Amniotic stem cell (primary cell): ENCODE measurements around the gene HSBP1L1.
"Not testable (repeated sequence)": the region's sequence is repeated elsewhere in the genome, so short reads cannot be mapped to it uniquely, and the experiment has no call there.

Experiments
- DNase-seq: peaks from one replicate; lab custom pipeline; 2025; lab: John Stamatoyannopoulos, UW

The HSBP1L1 gene

DNA sequence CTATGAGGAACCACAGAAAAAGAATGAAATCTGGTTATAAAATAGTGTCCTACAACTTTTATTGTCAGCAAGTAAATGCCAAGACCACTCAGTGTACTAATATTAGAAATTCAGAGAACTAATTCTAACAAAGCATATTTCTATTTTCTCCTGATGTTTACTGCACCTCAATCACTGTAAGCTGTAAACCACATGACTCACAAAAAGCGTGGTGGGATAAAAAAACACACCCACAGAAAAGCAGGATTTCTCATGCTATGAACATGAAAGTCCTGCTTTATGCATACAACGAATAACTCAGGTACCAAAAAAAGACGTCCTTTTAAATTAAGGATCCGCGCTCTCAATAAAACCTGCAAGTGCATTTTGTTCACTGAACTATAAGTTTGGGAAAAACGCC, 23.1 kb downstream of the HSBP1L1 start:
- DNase-seq, result no peak

DNA sequence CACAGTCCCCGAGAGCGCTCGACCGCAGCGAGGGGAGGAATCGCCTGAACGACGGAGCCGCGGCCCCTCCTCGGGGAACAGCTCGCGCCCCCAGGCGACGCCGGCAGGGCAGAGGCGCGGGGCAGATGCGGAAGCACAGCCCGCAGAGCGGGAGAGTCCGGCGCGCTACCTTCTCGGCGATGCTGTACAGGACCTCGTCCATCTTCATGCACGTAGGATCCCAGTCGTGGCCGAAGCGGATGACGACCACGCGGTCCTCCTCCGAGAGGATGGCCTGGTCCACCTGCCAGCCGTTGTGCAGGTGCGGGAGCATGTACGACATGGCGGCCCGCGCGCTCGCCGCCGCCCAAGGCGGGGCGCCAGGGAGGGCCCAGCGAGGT, 23.6 kb downstream of the HSBP1L1 start:
- DNase-seq, result peak; percentile 36

DNA sequence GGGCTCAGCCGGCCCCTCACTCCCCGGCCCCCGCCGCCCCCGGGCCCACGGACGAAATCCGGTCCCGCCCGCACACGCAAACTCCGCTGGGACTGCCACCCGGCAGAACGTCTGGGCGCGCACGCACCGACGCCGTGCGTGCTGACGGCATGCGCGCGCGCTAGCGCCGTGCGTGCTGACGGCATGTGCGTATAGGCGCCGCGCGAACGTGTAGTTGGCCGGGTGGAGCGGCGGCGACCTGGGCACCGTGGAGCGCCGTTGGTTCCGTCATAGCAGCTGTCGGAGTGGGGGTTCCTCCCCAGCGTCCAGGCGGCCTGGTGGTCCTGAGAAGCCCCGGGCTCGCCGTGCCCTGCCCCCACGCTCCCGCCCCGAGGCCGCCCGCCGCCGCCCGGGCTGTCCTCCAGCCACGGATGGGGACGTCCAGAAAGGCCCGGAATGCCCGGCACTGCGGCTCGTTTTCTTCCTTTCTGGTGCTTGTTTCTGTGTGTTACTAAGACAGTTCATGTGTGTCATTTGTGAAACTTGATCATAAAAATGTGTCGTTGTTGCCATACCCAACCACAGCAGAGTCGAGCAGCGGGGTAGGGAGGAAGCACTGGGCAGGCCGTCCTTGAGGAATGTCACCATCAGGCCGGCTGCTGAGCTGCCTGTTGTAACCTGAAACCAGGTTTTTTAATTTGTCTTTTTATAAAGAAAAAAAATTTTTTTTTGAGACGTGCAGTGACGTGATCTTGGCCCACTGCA, 24.2 kb downstream of the HSBP1L1 start, which contains the start of gene TXNL4A:
Gene TXNL4A (minus strand): TSS at position 113 of the 744 bp plus-strand sequence. CDS start 171 bp downstream, outside the sequence.
- peak; percentile 67 for DNase-seq

DNA sequence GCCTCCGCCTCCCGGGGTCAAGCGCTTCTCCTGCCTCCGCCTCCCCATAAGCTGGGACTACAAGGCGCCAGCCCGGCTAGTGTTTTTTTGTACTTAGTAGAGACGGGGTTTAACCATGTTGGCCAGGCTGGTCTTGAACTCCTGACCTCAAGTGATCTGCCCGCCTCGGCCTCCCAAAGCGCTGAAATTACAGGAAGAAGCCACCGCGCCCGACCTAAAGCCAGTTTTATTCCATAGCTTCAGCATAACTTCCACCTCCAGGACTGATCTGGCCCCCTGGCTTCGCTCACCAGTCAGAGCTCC, 24.7 kb downstream of the HSBP1L1 start:
- no peak for DNase-seq

GRCh38 chr18:79991494-79991893, 27.1 kb downstream of the HSBP1L1 start:
- no peak for DNase-seq

DNA sequence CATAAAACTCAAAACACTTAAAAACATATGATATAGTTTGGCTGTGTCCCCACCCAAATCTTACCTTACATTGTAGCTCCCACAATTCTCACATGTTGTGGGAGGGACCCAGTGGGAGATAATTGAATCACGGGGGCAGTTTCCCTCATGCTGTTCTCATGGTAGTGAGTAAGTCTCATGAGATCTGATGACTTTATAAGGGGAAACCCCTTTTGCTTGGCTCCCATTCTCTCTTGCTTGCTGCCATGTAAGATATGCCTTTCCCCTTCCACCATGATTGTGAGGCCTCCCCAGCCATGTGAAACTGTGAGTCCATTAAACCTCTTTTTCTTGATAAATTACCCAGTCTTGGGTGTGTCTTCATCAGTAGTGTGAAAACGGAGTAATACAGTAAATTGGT, 35.3 kb downstream of the HSBP1L1 start:
- not testable (repeated sequence) for DNase-seq

DNA sequence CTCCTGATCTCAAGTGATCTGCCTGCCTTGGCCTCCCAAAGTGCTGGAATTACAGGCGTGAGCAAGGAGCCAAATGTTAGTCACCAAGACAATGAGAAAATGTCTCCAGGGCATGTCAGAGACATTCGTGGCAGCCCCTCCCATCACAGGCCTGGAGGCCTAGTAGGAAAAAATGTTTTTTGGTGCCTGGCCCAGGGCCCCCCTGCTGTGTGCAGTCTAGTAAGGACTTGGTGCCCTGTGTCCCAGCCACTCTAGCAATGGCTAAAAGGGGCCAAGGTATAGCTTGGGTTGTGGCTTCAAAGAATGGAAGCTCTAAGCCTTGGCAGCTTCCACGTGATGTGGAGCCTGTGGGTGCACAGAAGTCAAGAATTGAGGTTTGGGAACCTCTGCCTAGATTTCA, 36.4 kb downstream of the HSBP1L1 start:
- DNase-seq, result no peak

DNA sequence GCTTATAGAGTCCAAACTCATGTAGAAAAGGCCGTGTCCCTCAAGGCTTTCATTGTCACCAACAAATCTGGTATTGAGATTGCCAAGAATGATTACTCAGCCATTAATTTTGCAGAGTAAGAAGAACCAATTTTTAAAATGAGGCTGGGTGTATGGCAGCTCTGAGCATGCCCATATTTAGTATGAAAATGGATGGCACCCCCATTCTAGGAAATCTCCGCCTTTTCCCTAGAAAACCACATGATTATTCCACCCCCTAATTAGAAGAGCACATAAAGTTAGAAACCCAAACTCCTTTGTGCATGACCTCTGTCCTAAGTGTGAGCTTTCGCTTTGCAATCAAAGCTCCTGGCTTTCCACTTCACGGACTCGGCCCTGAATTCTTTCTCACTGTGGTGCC, 38.0 kb downstream of the HSBP1L1 start:
- no peak for DNase-seq

DNA sequence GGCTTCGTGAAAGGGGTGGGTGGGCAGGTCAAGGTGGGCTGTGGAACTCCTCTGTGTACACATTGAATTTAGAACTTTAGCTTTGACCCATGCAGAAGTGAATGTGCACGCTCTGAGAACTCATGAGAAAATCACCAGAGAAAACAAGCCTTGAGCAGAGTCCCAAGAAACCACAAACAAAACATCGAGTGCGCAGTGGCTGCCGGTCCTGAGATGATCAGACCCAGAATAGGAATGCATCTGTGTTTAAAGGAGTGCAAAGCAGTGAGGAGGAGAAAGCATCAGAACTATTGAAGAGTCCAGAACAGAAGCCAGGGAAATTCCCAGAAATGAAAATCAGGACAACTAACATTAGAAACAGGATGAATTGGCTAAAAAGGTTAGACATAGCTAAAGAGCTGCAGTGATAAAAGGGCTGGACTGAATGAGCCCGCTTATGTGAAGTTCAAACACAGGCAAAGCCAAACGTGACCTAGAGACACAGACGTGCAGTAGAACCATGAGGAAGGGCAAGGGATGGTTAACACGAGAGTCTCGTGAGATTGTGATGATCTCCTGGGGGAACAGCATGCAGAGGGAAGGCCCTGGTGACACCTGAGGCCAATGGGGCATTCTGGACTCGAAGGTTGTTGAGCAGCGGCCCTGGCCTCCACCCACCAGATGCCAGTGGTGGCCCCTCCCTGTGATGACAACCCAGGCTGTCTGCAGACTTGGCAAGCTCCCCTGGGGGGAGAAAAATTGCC, 40.3 kb downstream of the HSBP1L1 start:
- no peak for DNase-seq

DNA sequence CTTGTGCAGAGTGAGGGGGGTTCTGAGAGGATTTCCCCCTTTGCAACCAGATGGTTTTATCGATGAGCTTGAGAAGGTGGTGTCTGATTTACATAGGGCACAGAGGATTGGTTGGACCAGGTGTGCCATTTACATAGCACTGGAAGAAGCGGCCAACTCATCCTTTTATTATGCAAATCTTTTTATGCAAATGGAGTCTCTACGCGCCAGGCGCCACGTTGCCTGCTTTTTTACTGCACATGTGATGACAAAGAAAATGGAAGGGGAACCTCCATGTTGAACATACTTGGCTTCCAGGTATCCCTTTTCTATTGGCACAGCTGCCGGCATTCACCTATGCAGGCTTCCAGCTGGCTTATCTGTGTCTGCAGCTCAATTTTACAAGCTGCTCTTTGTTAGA, 42.3 kb downstream of the HSBP1L1 start:
- no peak for DNase-seq

GRCh38 chr18:80009661-80010550, 45.5 kb downstream of the HSBP1L1 start:
- DNase-seq, result peak; percentile 81

DNA sequence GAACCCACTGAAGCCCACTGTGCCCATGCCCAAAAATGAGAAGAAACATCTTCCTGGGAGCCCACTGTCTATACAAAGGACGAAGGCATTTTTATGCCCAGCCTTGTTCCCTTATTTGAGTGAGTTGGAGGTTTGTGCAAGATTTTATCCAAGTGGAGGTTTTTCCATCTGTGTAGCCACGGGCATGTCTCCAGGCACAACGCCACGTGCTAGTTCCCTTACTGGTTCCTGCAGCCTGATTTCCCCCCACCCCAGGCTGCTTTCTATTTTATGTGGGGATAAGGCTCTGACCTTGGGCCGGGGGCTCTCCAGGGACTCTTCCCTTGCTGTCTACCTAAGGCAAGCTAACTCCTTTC, 46.1 kb downstream of the HSBP1L1 start:
- no peak for DNase-seq

GRCh38 chr18:80011496-80012137, 47.2 kb downstream of the HSBP1L1 start:
- not testable (repeated sequence) for DNase-seq

DNA sequence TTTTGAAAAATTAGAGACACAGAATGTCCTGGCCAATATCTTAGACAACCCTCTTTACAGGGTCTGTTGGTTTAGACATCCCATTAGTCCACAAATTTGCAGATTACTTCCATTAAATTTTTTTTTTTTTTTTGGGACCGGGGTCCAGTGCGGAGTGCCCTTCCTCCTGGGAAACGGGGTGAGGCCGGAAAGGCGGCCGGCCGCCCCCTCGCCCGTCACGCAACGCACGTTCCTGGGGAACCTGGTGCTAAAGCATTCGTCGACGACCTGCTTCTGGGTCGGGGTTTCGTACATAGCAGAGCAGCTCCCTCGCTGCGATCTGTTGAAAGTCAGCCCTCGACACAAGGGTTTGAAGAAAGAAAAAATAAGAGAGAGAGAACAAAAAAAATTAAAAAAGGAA, 48.3 kb downstream of the HSBP1L1 start:
- DNase-seq, result no peak
